IMR-90 (cell line): ENCODE data around the gene LAGE3. TPM values are rescaled to one million over a fixed set of nuclear protein-coding genes. Genes with fewer than 3 reads are reported as not detected.

ENCODE experiments used
- ATAC-seq: fragments of 200-7000 bp; cut with Tn5 transposase; 2 replicates; pipeline ENCODE4 v1.9.1; 2020; ENCODE audit warnings: low read depth, mild to moderate bottlenecking, moderate library complexity
- BruUV-seq: library from RNA; stranded (reverse); fragments of 400-500 nt; replicated peaks from 2 replicates; lab custom pipeline; 2021; lab: Mats Ljungman, UMichigan
- CTCF ChIA-PET: fragments of 300-600 bp; formaldehyde crosslinking; extraction: SDS; loops from one replicate; lab custom pipeline; 2021; ENCODE audit warnings: antibody characterized with exemption; lab: Yijun Ruan, JAX
- POLR2A ChIA-PET: fragments of 300-600 bp; sonication (Branson Sonifier 250); formaldehyde crosslinking; loops from one replicate; lab custom pipeline; 2022; ENCODE audit warnings: antibody characterized with exemption; ENCODE audit not compliant: unreplicated experiment; lab: Charles Lee
- DNase-seq: peaks from one replicate; pipeline ENCODE4 v3.0.0; 2013
- H2AFZ ChIP-seq: replicated peaks from 2 replicates; pipeline ENCODE3; 2013; ENCODE audit warnings: low read length, mild to moderate bottlenecking; ENCODE audit not compliant: poor library complexity
- H2AK5ac ChIP-seq: 2 replicates; pipeline ENCODE4 v1.6.1; 2013; ENCODE audit warnings: low read depth, low read length, inconsistent platforms
- H2AK9ac ChIP-seq: replicated peaks from 2 replicates; pipeline ENCODE3; 2013; ENCODE audit warnings: mild to moderate bottlenecking, low read depth, low read length, moderate library complexity; ENCODE audit not compliant: poor library complexity
- H2BK120ac ChIP-seq: 2 replicates; pipeline ENCODE4 v1.6.1; 2013; ENCODE audit warnings: low read depth, low read length, inconsistent platforms
- H2BK15ac ChIP-seq: 3 replicates; pipeline ENCODE4 v1.6.1; 2013; ENCODE audit warnings: low read depth, low read length, inconsistent platforms
- H2BK20ac ChIP-seq: 2 replicates; pipeline ENCODE4 v1.6.1; 2013; ENCODE audit warnings: low read depth, mild to moderate bottlenecking, inconsistent platforms, low read length, moderate library complexity
- H2BK5ac ChIP-seq: 2 replicates; pipeline ENCODE4 v1.6.1; 2013; ENCODE audit warnings: mild to moderate bottlenecking, low read depth, low read length, inconsistent platforms; ENCODE audit not compliant: poor library complexity, severe bottlenecking
- H3K14ac ChIP-seq: replicated peaks from 2 replicates; pipeline ENCODE4 v1.6.1; 2013; ENCODE audit warnings: low read depth, low read length, inconsistent platforms
- H3K18ac ChIP-seq: 2 replicates; pipeline ENCODE4 v1.6.1; 2013; ENCODE audit warnings: low read depth, low read length, control low read depth
- H3K23ac ChIP-seq: 2 replicates; pipeline ENCODE4 v1.6.1; 2013; ENCODE audit warnings: low read depth, low read length, inconsistent platforms
- H3K27ac ChIP-seq: 2 replicates; pipeline ENCODE4 v1.5.1; 2013; ENCODE audit warnings: mild to moderate bottlenecking, control low read depth, low read length; ENCODE audit not compliant: insufficient read depth
- H3K27me3 ChIP-seq: 2 replicates; pipeline ENCODE4 v1.6.1; 2013; ENCODE audit warnings: low read length; ENCODE audit not compliant: control insufficient read depth, insufficient read depth
- H3K36me3 ChIP-seq: 2 replicates; pipeline ENCODE4 v1.6.1; 2013; ENCODE audit warnings: low read length, mixed read lengths; ENCODE audit not compliant: control insufficient read depth, insufficient read depth
- H3K4ac ChIP-seq: 2 replicates; pipeline ENCODE4 v1.6.1; 2013; ENCODE audit warnings: low read depth, low read length, inconsistent platforms
- H3K4me1 ChIP-seq: 2 replicates; pipeline ENCODE4 v1.6.1; 2013; ENCODE audit warnings: low read length, mixed read lengths; ENCODE audit not compliant: control insufficient read depth, insufficient read depth
- H3K4me2 ChIP-seq: 2 replicates; pipeline ENCODE4 v1.6.1; 2013; ENCODE audit warnings: low read depth, mild to moderate bottlenecking, control low read depth, low read length, moderate library complexity
- H3K4me3 ChIP-seq: 2 replicates; pipeline ENCODE4 v1.5.1; 2013; ENCODE audit warnings: low read depth, mild to moderate bottlenecking, control low read depth, low read length, moderate library complexity; ENCODE audit not compliant: insufficient read depth
- H3K56ac ChIP-seq: 2 replicates; pipeline ENCODE4 v1.6.1; 2013; ENCODE audit warnings: low read length, inconsistent platforms; ENCODE audit not compliant: insufficient read depth; ENCODE audit errors: extremely low read depth
- H3K79me1 ChIP-seq, 2 experiments: 2 replicates each; pipeline ENCODE4 v1.6.1; 2013; ENCODE audit warnings: low read length in 2 of 2, inconsistent platforms in 1 of 2, low read depth in 1 of 2
- H3K9ac ChIP-seq: 2 replicates; pipeline ENCODE4 v1.6.1; 2013; ENCODE audit warnings: low read depth, low read length, control low read depth
- H3K9me1 ChIP-seq: 2 replicates; pipeline ENCODE4 v1.6.1; 2013; ENCODE audit warnings: low read length, inconsistent platforms; ENCODE audit not compliant: insufficient read depth
- H3K9me3 ChIP-seq: 2 replicates; pipeline ENCODE4 v1.6.1; 2013; ENCODE audit warnings: low read length; ENCODE audit not compliant: control insufficient read depth, insufficient read depth
- H4K20me1 ChIP-seq: 2 replicates; pipeline ENCODE4 v1.6.1; 2013; ENCODE audit warnings: low read length, inconsistent platforms; ENCODE audit not compliant: insufficient read depth
- H4K5ac ChIP-seq: 2 replicates; pipeline ENCODE4 v1.6.1; 2013; ENCODE audit warnings: mild to moderate bottlenecking, low read depth, low read length, control low read depth
- H4K8ac ChIP-seq, 2 experiments: 2 replicates each; pipeline ENCODE4 v1.6.1; 2013; ENCODE audit warnings: low read depth in 2 of 2, low read length in 2 of 2, control low read depth in 1 of 2, inconsistent platforms in 1 of 2
- H4K91ac ChIP-seq: 2 replicates; pipeline ENCODE4 v1.6.1; 2013; ENCODE audit warnings: low read depth, low read length, inconsistent platforms; ENCODE audit not compliant: insufficient read depth
- CEBPB ChIP-seq: IDR thresholded peaks from 2 replicates; pipeline ENCODE4 v1.6.1; 2012; ENCODE audit warnings: low read depth, low read length, improper control_type of control experiment
- MAFK ChIP-seq: IDR thresholded peaks from 2 replicates; pipeline ENCODE4 v1.6.1; 2012; ENCODE audit warnings: low read depth, low read length, improper control_type of control experiment
- RCOR1 ChIP-seq: IDR thresholded peaks from 2 replicates; pipeline ENCODE4 v1.6.1; 2012; ENCODE audit warnings: mild to moderate bottlenecking, low read length, improper control_type of control experiment; ENCODE audit not compliant: insufficient replicate concordance
- USF2 ChIP-seq: fragments of 150-350 bp; IDR thresholded peaks from 2 replicates; pipeline ENCODE4 v1.6.1; 2017; ENCODE audit warnings: mild to moderate bottlenecking, antibody characterized with exemption, low read length, low read depth
- WGBS, 2 experiments: methylation state at CpG; one replicate each; pipeline versions ENCODE4 v1.1.5 to v1.1.7; 2013; ENCODE audit warnings: missing lambda C conversion rate in 2 of 2; ENCODE audit not compliant: insufficient read length in 1 of 2; ENCODE audit errors: extremely low coverage in 2 of 2; 5-methylcytosine and 5-hydroxymethylcytosine counted together
- dilution Hi-C: fragments of 300-500 bp; cut with HindIII; formaldehyde crosslinking; loops from one replicate; pipeline ENCODE4 v1.14.3; 2018; ENCODE audit warnings: low sequenced_read_pairs; ENCODE audit not compliant: unreplicated experiment
- in situ Hi-C: fragments of 300-500 bp; cut with MboI; formaldehyde crosslinking; loops from 3 replicates; pipeline ENCODE4 v1.14.3; 2019; ENCODE audit warnings: low sequenced_read_pairs, inconsistent platforms, mixed read lengths
- intact Hi-C: fragments of 100-400 bp; cut with micrococcal nuclease; formaldehyde crosslinking; loops from 2 replicates; pipeline ENCODE4 v1.10.0; 2022
- polyA plus RNA-seq, 3 experiments: library from polyadenylated mRNA; depleted of rRNA; stranded (reverse); fragments of >200 nt; gene quantifications; 2 replicates each; pipeline ENCODE4 v1.2.3, GENCODE V29; 2012; ENCODE audit warnings: low replicate concordance in 1 of 3
- total RNA-seq: library from RNA; depleted of rRNA; stranded (reverse); fragments of >200 nt; gene quantifications from 2 replicates; pipeline ENCODE4 v1.2.3, GENCODE V29; 2012
- TF ChIP-seq, protein P1 (sequence below): conservative IDR thresholded peaks from 2 replicates; pipeline ENCODE4 v1.5.1; 2012; ENCODE audit warnings: mild to moderate bottlenecking, low read depth, low read length, improper control_type of control experiment

The LAGE3 gene
- total and polyA plus RNA-seq, 2 of the 4 experiments (the other 2 are of a cell fraction), result 3.6 to 14.8 TPM

DNA sequence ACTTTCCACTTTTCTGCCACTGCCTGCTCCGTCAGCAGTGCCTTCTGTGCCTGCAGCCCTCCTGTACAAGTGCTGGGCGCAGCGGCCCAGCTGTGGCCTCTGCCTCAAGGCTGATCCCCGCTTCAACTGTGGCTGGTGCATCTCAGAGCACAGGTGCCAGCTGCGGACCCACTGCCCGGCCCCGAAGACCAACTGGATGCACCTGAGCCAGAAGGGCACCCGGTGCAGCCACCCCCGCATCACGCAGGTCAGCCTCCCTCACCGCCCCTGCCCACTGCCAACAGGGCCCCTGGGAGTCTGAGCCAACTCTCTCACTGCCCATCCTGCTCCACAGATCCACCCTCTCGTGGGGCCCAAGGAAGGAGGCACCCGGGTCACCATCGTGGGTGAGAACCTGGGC lies 13.5 kb downstream of the LAGE3 start:
- H2AK5ac ChIP-seq, result no peak overlapping the region
- H4K8ac ChIP-seq, result no peak overlapping the region
- H2BK20ac ChIP-seq, result no peak overlapping the region
- H3K9ac ChIP-seq, result no peak overlapping the region
- H3K9me1 ChIP-seq, result no peaks in the 10 kb centered on the region
- no peak overlapping the region for H3K4ac ChIP-seq
- H3K23ac ChIP-seq, result no peak overlapping the region
- no peak for ATAC-seq
- H3K36me3 ChIP-seq, result peaks cover 85% of the 10 kb centered on the region
- in situ Hi-C loops, result no loop called here
- no peak overlapping the region for H2BK5ac ChIP-seq
- H2BK120ac ChIP-seq, result no peak overlapping the region
- no peak overlapping the region for H3K14ac ChIP-seq
- no peak overlapping the region for H3K4me2 ChIP-seq
- no peak overlapping the region for H2BK15ac ChIP-seq
- H3K27me3 ChIP-seq, result no peaks in the 10 kb centered on the region
- H3K4me1 ChIP-seq, result no peaks in the 10 kb centered on the region; the same call in 1 of the 2 replicates
- peaks cover 0 to 9% of the 10 kb centered on the region in 2 experiments; a peak in 3 of 4 replicates for H3K79me1 ChIP-seq
- CTCF ChIA-PET, result no interaction called here
- dilution Hi-C loops, result no loop called here
- no peak overlapping the region for H2AFZ ChIP-seq
- no TSS peak for BruUV-seq
- H4K91ac ChIP-seq, result no peak overlapping the region
- peaks cover 23% of the 10 kb centered on the region for H4K20me1 ChIP-seq
- no peak overlapping the region for H3K18ac ChIP-seq
- 85% methylated on average over 4 of the region's 14 CpGs; no CpG with 5 or more reads in 1 of the 2 experiments for WGBS, 2 experiments
- H3K4me3 ChIP-seq, result no peak overlapping the region
- H3K9me3 ChIP-seq, result no peaks in the 10 kb centered on the region; the same call in 1 of the 2 replicates
- no peak for TF ChIP-seq RCOR1
- TF ChIP-seq MAFK, result no peak
- TF ChIP-seq, protein P1, sequence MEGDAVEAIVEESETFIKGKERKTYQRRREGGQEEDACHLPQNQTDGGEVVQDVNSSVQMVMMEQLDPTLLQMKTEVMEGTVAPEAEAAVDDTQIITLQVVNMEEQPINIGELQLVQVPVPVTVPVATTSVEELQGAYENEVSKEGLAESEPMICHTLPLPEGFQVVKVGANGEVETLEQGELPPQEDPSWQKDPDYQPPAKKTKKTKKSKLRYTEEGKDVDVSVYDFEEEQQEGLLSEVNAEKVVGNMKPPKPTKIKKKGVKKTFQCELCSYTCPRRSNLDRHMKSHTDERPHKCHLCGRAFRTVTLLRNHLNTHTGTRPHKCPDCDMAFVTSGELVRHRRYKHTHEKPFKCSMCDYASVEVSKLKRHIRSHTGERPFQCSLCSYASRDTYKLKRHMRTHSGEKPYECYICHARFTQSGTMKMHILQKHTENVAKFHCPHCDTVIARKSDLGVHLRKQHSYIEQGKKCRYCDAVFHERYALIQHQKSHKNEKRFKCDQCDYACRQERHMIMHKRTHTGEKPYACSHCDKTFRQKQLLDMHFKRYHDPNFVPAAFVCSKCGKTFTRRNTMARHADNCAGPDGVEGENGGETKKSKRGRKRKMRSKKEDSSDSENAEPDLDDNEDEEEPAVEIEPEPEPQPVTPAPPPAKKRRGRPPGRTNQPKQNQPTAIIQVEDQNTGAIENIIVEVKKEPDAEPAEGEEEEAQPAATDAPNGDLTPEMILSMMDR, result no peak
- TF ChIP-seq USF2, result no peak
- no peak for TF ChIP-seq CEBPB
- intact Hi-C loops, result no loop called here
- POLR2A ChIA-PET, result no interaction called here
- no peak overlapping the region for H4K5ac ChIP-seq
- H2AK9ac ChIP-seq, result no peak overlapping the region
- DNase-seq, result no peak
- no peak overlapping the region for H3K56ac ChIP-seq
- no peak overlapping the region for H3K27ac ChIP-seq
